LNCAP (cell line): ENCODE results near the gene GAB1.

Experiments used
- CTCF ChIP-seq: fragments of 450-650 bp; IDR thresholded peaks from 2 replicates; pipeline ENCODE4 v1.5.1; 2017; ENCODE audit warnings: mild to moderate bottlenecking

The GAB1 gene

GRCh38 chr4:143394739-143395453 is 58.2 kb downstream of the GAB1 start:
- no peak for TF ChIP-seq CTCF

- no peak for TF ChIP-seq CTCF
Observed at GRCh38 chr4:143396695-143397094, 60.0 kb downstream of the GAB1 start.

GRCh38 chr4:143397335-143397734 is 60.7 kb downstream of the GAB1 start:
- no peak for TF ChIP-seq CTCF

- TF ChIP-seq CTCF, result no peak
Observed at GRCh38 chr4:143397887-143398286, 61.2 kb downstream of the GAB1 start.

- peak; percentile 72 for TF ChIP-seq CTCF
Observed at GRCh38 chr4:143399113-143399949, 62.7 kb downstream of the GAB1 start.

- no peak for TF ChIP-seq CTCF
Observed at GRCh38 chr4:143400082-143400481, 63.4 kb downstream of the GAB1 start.

- TF ChIP-seq CTCF, result no peak
Observed at GRCh38 chr4:143402776-143403552, 66.3 kb downstream of the GAB1 start.
